Activated CD4-positive, alpha-beta T cell treated with anti-CD3 and anti-CD28 coated beads, Interleukin-2, amount 10 ng/mL, durations not matched to agents 7 days and 5 days (primary cell): ENCODE data around the gene PHC1. TPM values are rescaled to one million over a fixed set of nuclear protein-coding genes. Genes with fewer than 3 reads are reported as not detected.
"Not testable (repeated sequence)": the region's sequence is repeated elsewhere in the genome, so short reads cannot be mapped to it uniquely, and the experiment has no call there.

Experiments
- CTCF ChIA-PET: fragments of 350-600 bp; sonication (Branson Sonifier 250); formaldehyde crosslinking; loops from one replicate; lab custom pipeline; 2021; ENCODE audit warnings: antibody characterized with exemption; lab: Charles Lee
- POLR2A ChIA-PET: fragments of 350-600 bp; sonication (Branson Sonifier 250); formaldehyde crosslinking; loops from one replicate; lab custom pipeline; 2021; ENCODE audit warnings: antibody characterized with exemption; lab: Charles Lee
- DNase-seq: peaks from one replicate; pipeline ENCODE4 v3.0.0-alpha.2; 2020
- H3K27ac Mint-ChIP-seq: one replicate; pipeline ENCODE4 v1.8.0; 2021; ENCODE audit warnings: mild to moderate bottlenecking, moderate library complexity, mixed read lengths
- H3K27me3 Mint-ChIP-seq: one replicate; pipeline ENCODE4 v1.8.0; 2021; ENCODE audit warnings: mixed read lengths
- H3K36me3 Mint-ChIP-seq: one replicate; pipeline ENCODE4 v1.8.0; 2021; ENCODE audit warnings: low read depth, mixed read lengths
- H3K4me1 Mint-ChIP-seq: one replicate; pipeline ENCODE4 v1.8.0; 2021; ENCODE audit warnings: mixed read lengths
- H3K4me3 Mint-ChIP-seq: one replicate; pipeline ENCODE4 v1.8.0; 2021; ENCODE audit warnings: mild to moderate bottlenecking, moderate library complexity, mixed read lengths
- H3K9me3 Mint-ChIP-seq: one replicate; pipeline ENCODE4 v1.8.0; 2021; ENCODE audit warnings: mixed read lengths
- total RNA-seq, 2 experiments: library from RNA; stranded (reverse); gene quantifications; one replicate each; pipeline ENCODE4 v1.2.3, GENCODE V29; 2021

Gene PHC1
- 10 to 100 TPM; 25.0 TPM for total RNA-seq

DNA sequence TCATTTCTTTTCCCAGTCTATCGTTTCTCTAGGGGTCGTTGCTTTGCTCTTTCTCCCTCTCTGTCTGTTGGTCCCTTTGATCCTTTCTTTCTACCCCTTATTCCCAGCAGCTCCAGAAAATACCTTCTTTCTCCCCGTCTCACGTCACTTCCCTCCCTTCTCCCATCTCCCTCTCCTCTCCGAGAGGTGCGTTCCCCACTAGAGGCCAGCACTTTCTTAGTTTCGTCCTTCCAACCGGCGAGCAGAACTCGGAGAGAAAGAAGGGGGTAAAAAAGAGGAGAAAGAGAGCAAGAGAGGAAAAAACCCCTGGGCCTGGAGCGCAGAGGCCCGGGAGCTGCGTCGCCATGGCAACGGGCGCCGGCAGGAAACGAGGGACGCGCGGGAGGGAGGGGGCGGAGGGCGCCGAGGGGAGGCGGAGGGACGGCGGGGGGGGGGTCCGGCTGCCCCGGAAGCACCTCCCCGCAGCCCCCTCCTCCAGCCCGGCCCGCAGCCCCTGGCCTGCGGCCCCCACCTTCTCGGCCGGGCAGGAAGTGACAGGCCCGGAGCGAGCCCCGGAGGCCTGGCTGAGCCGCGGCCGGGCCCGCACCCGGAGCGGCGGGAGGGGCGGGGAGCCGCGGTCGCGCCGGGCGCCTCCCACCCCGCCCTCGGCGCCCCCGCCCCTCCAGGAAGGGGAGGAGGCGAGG, at the start of gene PHC1:
Gene PHC1, plus strand, starts transcription at position 477 of the 683 bp plus-strand sequence. CDS start 3,169 bp downstream, outside the sequence.
- peaks cover 14% of the 10 kb centered on the region for H3K4me1 Mint-ChIP-seq
- not testable (repeated sequence) for H3K27me3 Mint-ChIP-seq

DNA sequence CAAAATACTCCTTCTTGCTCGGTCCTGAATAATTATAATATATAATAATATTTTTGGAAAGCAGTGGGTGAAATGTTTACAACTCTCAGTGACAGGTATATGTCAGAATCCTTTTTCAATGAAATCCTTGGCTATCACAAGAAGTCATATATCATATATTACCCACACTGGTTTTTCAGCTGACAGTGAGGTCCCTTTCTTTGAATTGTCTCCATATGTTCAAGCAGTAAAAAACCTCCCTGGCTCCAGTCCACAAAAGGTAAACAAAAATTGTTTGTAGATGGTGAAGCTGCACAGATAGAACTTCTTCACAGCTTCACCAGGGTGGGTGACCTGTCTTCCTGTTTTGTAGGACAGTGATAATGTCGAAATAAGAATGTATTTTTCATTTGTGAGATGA, 47.9 kb upstream of the PHC1 start:
- Mint-ChIP-seq H3K27me3 (no peaks in the 10 kb centered on the region), H3K27ac (no peak overlapping the region), H3K9me3 (no peaks in the 10 kb centered on the region), H3K4me1 (no peaks in the 10 kb centered on the region), H3K36me3 (no peaks in the 10 kb centered on the region), H3K4me3 (no peak overlapping the region)
- no peak for DNase-seq
- ChIA-PET POLR2A (no interaction called here), CTCF (no interaction called here)

More for the DNA sequence above, at the start of gene PHC1:
- POLR2A ChIA-PET, H3K36me3 Mint-ChIP-seq, H3K9me3 Mint-ChIP-seq: not testable (repeated sequence)
- CTCF ChIA-PET, result interaction anchor here (0.6 to 1.4 kb wide), 2 partner anchors 25 to 35 kb away, joined by 3 read pairs; partner anchors contain the start of gene M6PR
- DNase-seq, result peak; percentile 78
- H3K4me3 Mint-ChIP-seq, result peak within 1 kb of the TSS; percentile 82
- H3K27ac Mint-ChIP-seq, result peak within 1 kb of the TSS; percentile 87

DNA sequence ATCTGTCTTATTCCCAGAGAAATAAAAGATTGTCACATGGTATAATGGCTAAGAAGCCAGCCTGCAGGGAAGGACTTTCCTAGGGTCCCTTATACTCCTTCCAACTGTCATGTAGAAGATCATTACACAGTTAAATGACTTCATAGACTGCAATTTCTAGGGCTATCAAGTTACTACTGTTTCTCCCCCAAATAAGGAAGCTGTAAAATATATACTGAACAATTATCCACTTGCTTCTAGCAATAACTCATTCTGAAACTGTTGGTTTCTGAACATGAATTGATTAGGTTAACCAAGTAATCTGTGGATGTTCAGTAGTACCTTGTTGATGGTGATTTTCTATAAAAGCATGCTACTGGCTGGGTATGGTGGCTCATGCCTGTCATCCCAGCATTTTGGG, 47.3 kb upstream of the PHC1 start:
- Mint-ChIP-seq H3K4me3 (no peak overlapping the region), H3K4me1 (no peaks in the 10 kb centered on the region), H3K9me3 (no peaks in the 10 kb centered on the region), H3K27me3 (no peaks in the 10 kb centered on the region), H3K36me3 (no peaks in the 10 kb centered on the region), H3K27ac (no peak overlapping the region)
- POLR2A ChIA-PET, result no interaction called here
- CTCF ChIA-PET, result no interaction called here
- no peak for DNase-seq

DNA sequence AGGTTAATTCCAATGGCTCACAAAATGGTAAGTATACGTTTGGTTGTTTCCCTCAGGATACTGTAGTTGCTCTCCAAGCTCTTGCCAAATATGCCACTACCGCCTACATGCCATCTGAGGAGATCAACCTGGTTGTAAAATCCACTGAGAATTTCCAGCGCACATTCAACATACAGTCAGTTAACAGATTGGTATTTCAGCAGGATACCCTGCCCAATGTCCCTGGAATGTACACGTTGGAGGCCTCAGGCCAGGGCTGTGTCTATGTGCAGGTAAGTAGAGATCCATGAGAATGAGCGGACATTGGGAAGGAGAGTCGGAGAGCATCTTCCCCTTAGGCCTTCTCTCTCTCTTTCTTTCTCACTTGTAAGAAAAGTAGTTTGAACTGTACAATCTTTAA, 46.5 kb upstream of the PHC1 start:
- ChIA-PET CTCF (no interaction called here), POLR2A (no interaction called here)
- H3K27me3 Mint-ChIP-seq, result no peaks in the 10 kb centered on the region
- no peaks in the 10 kb centered on the region for H3K4me1 Mint-ChIP-seq
- H3K27ac Mint-ChIP-seq, result no peak overlapping the region
- no peak for DNase-seq
- no peaks in the 10 kb centered on the region for H3K36me3 Mint-ChIP-seq
- H3K9me3 Mint-ChIP-seq, result no peaks in the 10 kb centered on the region
- H3K4me3 Mint-ChIP-seq, result no peak overlapping the region

DNA sequence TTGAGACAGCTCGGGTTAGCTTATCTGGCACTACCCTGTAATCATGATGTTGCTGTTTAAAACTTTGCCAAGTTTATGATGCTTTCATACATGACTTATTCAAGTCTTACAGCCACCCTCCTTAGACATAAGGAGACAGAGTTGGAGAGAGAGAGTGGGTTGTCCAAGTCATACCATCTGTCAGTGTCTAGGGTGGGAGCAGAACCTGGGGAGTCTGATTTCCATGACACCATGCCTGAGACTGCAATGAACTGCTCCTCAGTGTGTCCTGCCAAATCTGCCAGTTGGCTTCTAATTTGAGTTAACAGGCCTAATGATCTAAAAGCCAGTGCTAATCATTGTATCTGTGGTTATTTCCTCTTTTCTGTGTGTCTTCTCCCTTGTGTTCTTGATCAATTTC, 43.7 kb upstream of the PHC1 start:
- POLR2A ChIA-PET, result no interaction called here
- no peaks in the 10 kb centered on the region for H3K36me3 Mint-ChIP-seq
- no peaks in the 10 kb centered on the region for H3K9me3 Mint-ChIP-seq

DNA sequence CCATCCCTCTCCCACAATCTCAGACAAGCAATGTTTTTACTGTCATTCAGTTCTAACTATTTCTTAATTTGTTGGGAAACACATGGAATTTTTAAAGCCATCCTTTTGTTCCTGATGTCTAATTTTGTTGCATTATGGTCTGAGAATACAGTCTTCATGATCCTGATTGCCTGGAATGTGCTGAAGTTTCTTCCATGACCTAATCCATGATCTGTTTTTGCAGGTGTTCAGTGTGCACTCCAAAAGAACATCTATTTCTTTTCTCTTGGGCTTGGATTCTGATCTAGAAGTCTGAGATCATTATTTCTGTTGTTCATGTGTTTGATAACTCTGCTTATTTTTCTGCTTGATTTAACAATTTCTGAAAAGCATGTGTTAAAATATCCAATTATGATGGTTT, 43.2 kb upstream of the PHC1 start:
- no peak for DNase-seq
- Mint-ChIP-seq H3K27ac (no peak overlapping the region), H3K9me3 (no peaks in the 10 kb centered on the region), H3K36me3 (no peaks in the 10 kb centered on the region), H3K27me3 (no peaks in the 10 kb centered on the region), H3K4me1 (no peaks in the 10 kb centered on the region), H3K4me3 (no peak overlapping the region)
- ChIA-PET POLR2A (no interaction called here), CTCF (no interaction called here)

More for the DNA sequence above, 43.7 kb upstream of the PHC1 start:
- CTCF ChIA-PET, result no interaction called here
- no peaks in the 10 kb centered on the region for H3K4me1 Mint-ChIP-seq
- no peak overlapping the region for H3K4me3 Mint-ChIP-seq
- H3K27me3 Mint-ChIP-seq, result no peaks in the 10 kb centered on the region
- DNase-seq, result no peak
- H3K27ac Mint-ChIP-seq, result no peak overlapping the region

DNA sequence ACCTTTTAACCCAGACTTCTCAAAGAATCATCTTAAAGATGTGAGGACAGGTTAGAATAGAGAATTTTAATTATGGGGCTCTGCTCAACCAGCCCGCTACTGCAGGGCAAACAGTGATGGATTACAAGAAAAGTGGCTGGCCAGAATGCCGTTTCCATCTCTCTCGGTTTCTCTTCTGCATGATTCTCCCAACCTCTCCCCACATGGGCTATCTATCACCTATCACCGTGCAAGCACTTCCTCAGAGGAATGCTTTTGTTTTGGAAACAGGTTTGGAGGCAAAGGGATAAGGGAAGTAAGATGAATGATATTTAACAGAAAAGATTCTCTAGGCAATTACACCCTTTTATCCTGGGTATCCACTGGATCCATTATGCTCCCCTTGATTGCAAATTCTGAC, 37.4 kb upstream of the PHC1 start:
- Mint-ChIP-seq H3K27me3 (no peaks in the 10 kb centered on the region), H3K9me3 (no peaks in the 10 kb centered on the region), H3K36me3 (no peaks in the 10 kb centered on the region), H3K27ac (no peak overlapping the region), H3K4me3 (no peak overlapping the region), H3K4me1 (peaks cover 7% of the 10 kb centered on the region)
- ChIA-PET CTCF (no interaction called here), POLR2A (no interaction called here)
- no peak for DNase-seq

DNA sequence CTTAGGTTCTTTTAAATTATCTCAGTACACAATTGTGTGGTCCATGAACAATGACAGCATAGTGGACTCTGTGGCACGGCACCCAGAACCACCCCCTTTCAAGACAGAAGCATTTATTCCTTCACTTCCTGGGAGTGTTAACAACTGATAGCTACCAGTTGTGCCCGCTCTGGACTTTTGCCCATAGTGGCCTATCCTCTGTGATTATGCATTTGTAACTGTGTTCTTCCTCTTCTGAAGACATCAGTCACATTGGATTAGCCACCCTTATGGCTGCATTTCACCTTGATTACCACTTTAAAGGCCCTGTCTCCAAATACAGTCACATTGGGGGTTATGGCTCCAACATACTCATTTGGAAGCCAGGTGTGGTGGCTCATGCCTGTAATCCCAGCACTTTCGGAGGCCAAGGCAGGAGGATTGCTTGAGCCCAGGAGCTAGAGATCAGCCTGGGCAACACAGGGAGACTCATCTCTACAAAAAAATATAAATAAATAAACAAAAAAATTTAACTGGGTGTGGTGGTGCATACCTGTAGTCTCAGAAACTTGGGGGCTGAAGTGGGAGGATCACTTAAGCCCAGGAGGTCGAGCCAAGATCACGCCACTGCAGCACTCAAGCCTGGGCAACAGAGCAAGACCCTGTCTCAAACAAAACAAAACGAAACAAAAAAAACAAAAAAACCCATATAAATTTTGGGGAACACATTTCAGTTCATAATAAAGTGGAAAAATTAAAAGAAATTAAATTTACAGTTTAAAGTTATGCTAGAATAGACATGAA, 27.6 kb upstream of the PHC1 start:
- Mint-ChIP-seq H3K27ac (no peak overlapping the region), H3K9me3 (no peaks in the 10 kb centered on the region), H3K4me1 (peaks cover 6% of the 10 kb centered on the region), H3K4me3 (no peak overlapping the region), H3K27me3 (peaks cover 4% of the 10 kb centered on the region), H3K36me3 (no peaks in the 10 kb centered on the region)
- CTCF ChIA-PET, result no interaction called here
- POLR2A ChIA-PET, result no interaction called here
- DNase-seq, result no peak

DNA sequence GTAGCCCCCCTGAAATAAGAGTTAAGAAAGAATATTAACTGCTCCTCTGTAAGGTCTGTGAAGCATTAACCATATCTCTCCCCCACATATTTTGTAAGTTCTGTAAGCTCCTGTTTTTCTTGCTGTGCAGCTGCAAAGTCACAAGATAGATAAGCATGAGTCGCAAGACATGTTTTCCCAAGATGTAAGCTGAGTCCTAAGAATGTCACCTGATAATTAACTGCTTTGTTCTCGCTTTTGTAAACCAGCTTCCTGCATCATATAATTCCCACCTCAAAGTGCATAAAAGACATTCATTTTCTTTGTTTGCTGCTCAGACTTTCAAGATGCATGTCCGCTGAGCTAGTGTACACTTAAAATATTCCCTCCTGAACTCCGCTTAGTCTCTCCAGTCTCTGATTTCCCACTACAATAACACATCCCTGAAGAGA, 27.0 kb upstream of the PHC1 start:
- POLR2A ChIA-PET, result no interaction called here
- H3K9me3 Mint-ChIP-seq, result no peaks in the 10 kb centered on the region

DNA sequence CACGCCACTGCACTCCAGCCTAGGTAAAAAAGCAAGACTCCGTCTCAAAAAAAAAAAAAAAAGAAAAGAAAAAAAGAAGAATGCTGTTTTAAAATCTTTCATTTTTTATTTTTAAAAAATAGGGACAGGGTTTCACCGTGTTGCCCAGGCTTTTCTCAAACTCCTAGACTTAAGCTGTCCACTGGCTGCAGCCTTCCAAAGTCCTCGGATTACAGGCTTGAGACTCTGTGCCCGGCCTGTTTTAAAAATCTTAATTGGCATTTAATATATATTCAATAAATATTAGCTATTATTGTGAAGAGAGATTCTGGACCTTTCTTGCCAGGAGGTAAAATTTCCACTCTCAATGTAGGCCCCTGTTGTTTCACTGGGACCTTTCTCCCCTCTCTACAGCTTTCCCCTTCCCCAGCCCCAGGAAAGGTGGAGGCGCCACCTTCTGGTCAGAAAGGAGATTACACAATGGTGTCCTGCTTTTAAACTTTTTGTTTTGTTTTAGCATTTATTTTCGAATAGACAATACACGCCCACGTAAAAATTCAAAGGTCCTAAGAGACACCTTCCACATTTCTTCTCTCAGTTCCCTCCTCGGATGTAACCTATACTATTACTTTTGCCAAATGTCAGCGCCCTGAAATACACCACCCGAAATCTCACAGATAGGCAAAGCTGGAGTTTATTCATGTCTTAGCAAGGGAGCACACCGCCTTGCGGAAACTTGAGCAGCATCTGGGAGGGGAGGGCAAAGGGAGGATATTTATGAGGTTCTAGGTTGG, 23.8 kb upstream of the PHC1 start:
- CTCF ChIA-PET, result interaction anchor here (0.6 to 2.3 kb wide), 9 partner anchors 16 to 874 kb away, joined by 3 to 11 read pairs (median 4); no protein-coding TSS in a partner anchor
- Mint-ChIP-seq H3K27me3 (peaks cover 6% of the 10 kb centered on the region), H3K27ac (peak overlapping the region; percentile 21), H3K4me3 (peak overlapping the region; percentile 75), H3K4me1 (peaks cover 5% of the 10 kb centered on the region), H3K36me3 (no peaks in the 10 kb centered on the region), H3K9me3 (no peaks in the 10 kb centered on the region)
- POLR2A ChIA-PET, result no interaction called here
- DNase-seq, result peak; percentile 69

More for the DNA sequence above, 27.0 kb upstream of the PHC1 start:
- H3K27me3 Mint-ChIP-seq, result peaks cover 4% of the 10 kb centered on the region
- H3K4me1 Mint-ChIP-seq, result peaks cover 5% of the 10 kb centered on the region
- DNase-seq, result no peak
- H3K27ac Mint-ChIP-seq, result no peak overlapping the region
- no peaks in the 10 kb centered on the region for H3K36me3 Mint-ChIP-seq
- H3K4me3 Mint-ChIP-seq, result no peak overlapping the region
- CTCF ChIA-PET, result no interaction called here

DNA sequence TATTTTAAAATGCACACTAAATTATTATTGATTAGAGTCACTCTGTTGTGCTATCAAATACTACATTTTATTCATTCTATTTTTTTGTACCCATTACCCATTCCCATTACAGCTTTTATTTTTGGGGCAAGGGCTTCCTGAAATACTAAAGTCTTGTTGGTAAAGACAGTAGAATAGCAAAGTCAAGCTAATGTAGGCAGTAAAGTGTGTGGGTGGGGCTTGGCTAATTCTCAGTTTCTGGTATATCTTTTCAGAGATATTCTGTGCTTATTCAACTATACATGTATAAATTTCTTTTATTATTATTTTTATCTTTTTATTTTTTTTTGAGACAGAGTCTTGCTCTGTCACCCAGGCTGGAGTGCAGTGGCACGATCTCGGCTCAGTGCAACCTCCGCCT, 22.3 kb upstream of the PHC1 start:
- no peak overlapping the region for H3K4me3 Mint-ChIP-seq
- ChIA-PET CTCF (interaction anchor here (0.6 kb wide), 1 partner anchor 109 kb away, joined by 3 read pairs; no protein-coding TSS in a partner anchor), POLR2A (no interaction called here)
- H3K27ac Mint-ChIP-seq, result no peak overlapping the region
- peaks cover 6% of the 10 kb centered on the region for H3K27me3 Mint-ChIP-seq
- no peak for DNase-seq
- H3K4me1 Mint-ChIP-seq, result peaks cover 5% of the 10 kb centered on the region
- H3K36me3 Mint-ChIP-seq, result no peaks in the 10 kb centered on the region
- H3K9me3 Mint-ChIP-seq, result no peaks in the 10 kb centered on the region

DNA sequence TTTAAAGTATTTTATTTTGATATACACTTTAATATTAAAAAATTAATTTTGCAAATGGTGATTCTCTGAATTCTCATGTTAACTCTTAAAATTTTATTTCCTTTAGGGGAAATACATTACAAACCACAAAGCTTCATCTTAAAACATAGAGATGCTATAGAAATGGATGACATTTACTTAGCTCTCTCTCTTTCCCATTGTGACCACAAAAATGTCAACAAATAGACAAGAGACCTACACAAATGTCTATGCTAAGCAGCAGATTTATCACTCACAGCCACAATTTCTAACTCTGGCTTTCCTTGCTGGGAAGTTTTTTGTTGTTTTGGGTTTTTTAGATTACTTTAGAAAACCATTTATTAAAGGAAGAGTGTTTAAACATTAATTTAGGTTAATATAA, 19.9 kb upstream of the PHC1 start:
- Mint-ChIP-seq H3K9me3 (no peaks in the 10 kb centered on the region), H3K27me3 (peaks cover 5% of the 10 kb centered on the region), H3K4me3 (no peak overlapping the region), H3K36me3 (no peaks in the 10 kb centered on the region), H3K4me1 (peaks cover 5% of the 10 kb centered on the region), H3K27ac (no peak overlapping the region)
- POLR2A ChIA-PET, result no interaction called here
- CTCF ChIA-PET, result interaction anchor here (1.4 kb wide), 1 partner anchor 156 kb away, joined by 3 read pairs; no protein-coding TSS in a partner anchor
- no peak for DNase-seq
